ENCODE data around the gene DPH7.

DNA sequence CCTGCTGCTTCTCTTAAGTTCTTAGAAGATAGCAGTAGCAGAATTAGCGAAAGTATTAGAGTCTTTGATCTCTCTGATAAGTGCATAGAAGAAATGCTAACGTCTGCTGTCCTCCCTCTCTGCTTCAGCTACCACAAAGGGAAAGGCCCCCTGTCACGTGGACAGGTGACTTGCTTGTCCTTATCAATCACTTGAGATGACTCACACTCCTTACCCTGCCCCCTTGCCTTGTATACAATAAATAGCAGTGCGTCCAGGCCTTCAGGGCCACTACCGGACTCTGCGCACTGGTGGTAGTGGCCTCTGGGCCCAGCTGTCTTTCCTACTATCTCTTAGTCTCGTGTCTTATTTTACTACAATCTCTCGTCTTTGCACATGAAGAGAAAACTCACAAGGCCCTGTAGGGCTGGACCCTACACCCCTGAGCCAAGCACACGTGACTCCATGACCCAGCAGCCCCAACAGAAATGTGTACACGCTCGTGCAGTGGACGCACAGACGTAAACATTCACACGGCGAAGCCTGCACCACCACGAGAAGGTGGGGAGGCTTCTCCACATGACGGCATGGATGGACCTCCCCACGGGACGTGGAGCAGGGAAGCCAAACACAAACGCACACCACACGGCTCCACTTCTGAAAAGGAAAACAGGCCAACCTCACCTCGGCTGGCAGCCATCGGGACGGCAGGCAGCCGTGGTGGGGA, 66.8 kb downstream of the DPH7 start:
- TF ChIP-seq, protein P1, sequence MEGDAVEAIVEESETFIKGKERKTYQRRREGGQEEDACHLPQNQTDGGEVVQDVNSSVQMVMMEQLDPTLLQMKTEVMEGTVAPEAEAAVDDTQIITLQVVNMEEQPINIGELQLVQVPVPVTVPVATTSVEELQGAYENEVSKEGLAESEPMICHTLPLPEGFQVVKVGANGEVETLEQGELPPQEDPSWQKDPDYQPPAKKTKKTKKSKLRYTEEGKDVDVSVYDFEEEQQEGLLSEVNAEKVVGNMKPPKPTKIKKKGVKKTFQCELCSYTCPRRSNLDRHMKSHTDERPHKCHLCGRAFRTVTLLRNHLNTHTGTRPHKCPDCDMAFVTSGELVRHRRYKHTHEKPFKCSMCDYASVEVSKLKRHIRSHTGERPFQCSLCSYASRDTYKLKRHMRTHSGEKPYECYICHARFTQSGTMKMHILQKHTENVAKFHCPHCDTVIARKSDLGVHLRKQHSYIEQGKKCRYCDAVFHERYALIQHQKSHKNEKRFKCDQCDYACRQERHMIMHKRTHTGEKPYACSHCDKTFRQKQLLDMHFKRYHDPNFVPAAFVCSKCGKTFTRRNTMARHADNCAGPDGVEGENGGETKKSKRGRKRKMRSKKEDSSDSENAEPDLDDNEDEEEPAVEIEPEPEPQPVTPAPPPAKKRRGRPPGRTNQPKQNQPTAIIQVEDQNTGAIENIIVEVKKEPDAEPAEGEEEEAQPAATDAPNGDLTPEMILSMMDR (conservative IDR thresholded peaks at IDR 0.05; ENCODE audit: low read length): no peak
- TF ChIP-seq EZH2phosphoT487 (IDR thresholded peaks at IDR 0.05; ENCODE audit: borderline replicate concordance): no peak
